Measurements from ENCODE around the gene PDK4. TPM values are rescaled to one million over a fixed set of nuclear protein-coding genes. Genes with fewer than 3 reads are reported as not detected.
A peak's percentile ranks its signal among the peaks of the same experiment; 100 is the strongest.

PDK4 gene
- 2.2 and 8.7 TPM in 2 replicates for total RNA-seq

DNA sequence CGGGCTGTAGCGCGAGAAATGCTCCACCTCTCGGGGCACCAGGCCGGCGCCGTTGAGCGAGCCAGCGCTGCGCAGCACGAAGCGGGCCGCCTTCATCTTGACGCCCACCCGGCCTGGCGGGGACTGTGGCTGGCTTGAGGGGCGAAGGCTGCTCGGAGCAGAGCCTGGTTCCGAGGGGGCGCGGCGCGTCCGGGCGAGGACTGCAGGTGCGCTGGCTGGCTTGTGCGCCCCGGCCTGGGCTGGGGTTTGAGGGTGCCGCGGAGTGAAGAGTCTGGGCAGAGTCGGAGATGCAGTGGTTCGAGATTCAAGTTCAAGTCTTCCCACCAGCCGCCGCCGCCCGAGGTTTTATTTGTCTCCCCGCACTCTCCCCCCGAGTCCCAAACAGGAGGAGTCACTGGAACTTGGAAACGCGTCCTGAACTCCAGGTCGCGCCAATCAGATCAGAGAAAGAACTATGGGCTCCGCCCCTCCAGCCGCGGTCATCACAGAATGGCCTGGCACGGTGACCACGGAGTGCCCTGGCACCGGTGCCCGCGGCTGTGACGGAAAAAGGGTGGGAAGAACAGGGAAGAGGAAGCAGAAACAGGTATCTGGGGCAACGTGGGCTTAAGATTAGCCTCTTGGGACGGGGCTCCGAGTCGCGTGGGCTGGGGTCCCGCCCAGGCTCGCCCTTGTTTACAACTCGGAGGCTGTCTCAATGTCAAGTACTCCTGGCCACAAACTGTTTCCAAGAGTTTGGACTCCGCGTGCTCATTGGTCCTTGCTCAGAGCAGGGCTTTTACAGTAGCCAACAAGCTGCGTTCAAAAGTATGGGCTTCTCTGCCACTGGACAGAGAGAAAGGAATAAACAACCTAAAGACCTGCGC is at the start of gene PDK4:
TSS of gene PDK4 (minus strand) at position 319 of the 866 bp plus-strand sequence. CDS start at position 96, 223 bp downstream.
- DNase-seq (ENCODE audit: extremely low read depth, low read depth, low spot score), result peak; percentile 50

DNA sequence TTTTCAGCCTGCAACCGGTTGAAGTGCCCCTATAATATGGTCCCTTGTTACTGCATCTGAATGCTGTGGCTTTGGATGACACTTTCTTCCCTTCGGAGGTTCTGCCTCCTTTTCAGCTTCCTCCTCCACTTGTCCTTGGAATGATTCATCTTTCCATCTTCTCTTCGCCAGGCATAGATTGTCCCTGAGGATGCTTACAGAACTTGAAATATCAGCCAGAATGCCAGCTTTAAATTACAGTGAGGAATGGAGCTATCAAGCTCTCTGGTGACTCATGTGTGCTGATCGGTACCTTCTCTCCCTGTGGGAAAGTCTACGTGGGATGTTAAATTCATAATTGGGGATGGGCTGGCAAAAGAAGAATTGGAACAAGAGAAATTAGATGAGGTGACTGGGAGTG is 45.9 kb upstream of the PDK4 start:
- no peak for DNase-seq (ENCODE audit: extremely low read depth, low read depth, low spot score)

DNA sequence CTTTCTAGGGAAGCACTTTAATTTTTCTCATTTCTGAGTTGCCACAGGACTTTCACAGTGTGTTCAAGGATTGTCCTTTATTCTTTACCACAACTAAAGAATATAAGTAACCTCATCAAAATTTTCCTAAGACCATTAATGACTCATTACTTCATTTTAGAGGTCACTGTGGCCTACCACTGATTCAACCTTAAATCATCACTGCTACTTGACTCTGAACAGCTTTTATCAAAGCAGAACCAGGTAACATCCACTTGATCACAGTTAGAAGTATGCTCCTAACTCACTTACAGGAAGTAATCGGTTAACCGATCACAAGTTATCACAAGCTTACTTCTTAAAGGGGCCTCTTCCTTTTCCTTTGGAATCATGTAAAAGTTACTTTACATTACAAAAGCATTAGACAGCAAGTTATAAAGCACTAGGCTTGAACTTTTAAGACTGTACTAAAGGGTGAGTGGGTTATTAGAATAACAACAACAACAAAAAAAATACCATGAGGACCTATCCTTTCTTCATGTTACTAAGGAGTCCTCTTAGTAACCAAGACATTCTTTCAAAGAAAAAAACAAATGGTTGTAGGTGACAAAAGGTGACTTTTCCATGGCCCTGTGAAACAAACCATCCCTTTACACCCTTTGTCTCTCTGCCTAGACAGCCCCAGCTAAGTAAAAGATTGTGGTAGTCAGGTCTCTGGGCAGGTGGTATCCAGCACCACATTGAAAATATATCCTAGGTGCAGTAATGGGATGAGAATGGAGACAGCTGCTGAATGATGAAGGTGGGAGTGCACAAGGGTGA is 40.0 kb upstream of the PDK4 start:
- DNase-seq (ENCODE audit: extremely low read depth, low read depth, low spot score), result no peak

DNA sequence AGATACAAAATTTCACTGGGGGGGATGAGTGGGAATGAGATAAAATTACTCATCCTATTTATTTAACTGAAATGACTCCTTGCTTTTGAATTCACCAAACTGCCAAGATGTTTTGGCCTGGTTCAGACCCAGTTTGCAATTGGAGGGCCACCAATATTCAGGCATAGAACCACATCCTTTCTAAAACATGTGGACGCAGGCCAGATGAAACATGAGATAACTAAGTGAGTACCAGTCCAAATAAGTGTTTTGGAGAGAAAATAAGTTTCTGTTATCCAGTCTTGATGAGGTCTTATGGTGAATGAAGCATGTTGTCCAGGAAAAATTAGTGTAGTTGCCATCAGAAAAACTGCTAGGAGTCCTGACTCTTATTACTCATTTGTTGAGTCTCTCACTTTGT is 36.3 kb upstream of the PDK4 start:
- no peak for DNase-seq (ENCODE audit: extremely low read depth, low read depth, low spot score)

DNA sequence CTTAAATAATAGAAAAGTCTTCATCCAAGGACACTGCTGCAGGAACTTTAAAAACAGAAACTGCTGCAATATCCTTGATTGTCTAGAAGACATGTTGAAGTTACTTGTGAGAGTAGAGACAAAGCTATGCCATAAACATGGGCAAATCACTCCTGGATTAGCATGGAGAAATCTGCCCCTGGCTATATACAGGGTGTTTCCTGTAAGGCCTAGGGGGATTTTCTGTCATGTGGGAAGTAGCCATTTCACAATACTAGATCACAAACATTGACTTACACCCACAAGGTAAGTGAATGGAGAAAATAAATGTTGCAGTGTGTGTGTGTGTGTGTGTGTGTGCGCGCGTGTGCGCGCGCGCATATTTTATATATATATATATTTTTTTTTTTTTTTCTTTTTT is 35.2 kb upstream of the PDK4 start:
- DNase-seq (ENCODE audit: extremely low read depth, low read depth, low spot score), result no peak

DNA sequence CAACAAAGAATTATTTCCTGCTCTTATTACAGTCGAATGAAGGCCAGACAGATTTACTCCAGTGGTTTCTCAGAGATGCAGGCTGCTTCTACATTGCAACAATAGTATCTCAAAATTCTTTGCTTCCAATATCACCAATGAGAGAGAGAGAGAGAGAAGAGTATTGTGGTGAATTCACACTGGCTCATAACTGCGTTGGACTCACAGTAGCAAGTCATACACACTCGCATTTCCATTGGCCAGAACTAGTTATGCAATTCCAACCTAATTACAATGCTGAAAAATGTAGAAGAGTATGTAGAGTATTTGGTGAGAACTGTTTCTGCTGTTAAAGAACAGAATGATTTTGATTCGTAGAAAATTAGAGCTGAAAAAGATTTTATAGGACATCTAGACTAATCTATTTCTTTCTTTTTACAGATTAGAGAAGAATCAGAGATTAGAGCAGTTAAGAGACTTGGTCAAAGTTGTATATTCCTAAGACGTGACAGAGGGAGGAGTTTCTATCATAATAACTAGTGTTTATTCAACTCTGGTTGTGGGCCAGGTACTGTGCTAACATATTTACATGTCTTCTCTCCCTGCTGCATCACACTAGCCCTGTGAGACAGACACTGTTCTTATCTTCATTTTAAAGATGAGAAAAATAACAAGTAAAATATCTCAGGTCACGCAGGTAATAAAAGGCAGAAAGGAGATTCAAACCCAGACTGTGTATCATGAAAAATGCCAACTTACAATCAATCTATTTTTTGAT is 34.6 kb upstream of the PDK4 start:
- no peak for DNase-seq (ENCODE audit: extremely low read depth, low read depth, low spot score)

DNA sequence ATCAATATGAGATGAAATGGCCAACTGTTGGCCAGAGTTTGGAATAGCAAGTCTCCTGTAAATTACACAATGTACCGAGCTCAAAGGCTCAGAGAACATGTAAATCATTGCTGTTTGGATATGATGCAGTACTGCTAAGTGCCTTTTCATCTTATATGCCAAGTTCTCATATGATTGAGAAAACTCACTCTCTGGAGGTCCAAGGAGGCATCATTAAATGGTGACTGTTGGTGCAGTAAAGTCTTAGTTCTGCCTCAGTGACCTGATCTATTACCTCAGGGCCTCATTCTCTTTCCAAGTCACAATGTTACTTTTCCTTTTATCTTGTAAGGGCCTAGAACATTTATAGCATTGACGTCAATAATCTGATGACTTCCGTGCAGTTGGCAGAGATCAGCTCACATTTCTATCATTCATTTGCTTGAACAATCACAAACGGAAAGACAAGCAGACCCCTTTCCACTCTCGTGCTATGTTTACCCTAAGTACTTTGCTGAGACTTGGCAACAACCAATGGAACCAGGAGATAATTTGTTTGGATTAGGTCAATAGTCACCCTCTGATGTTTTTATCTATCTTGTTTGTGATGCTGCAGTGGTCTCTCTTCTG is 32.6 kb upstream of the PDK4 start:
- DNase-seq (ENCODE audit: extremely low read depth, low read depth, low spot score), result no peak

DNA sequence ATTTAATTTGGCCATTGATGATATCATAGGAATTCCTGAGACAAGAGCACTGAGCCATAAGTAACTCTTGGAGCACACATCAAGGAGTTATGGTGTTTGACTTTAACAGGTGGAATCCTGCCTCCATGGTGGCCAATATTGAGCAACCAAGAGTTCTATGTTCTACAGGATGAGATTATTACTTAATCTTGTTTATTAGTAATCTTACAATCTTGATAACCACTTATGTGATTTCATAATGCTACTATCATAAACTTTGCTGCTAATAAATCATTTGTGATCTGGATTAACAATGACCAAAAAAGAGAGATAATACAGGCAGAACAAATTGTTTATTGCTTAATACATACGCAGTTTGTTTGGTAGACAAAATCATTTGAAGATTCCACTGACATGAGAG is 27.5 kb upstream of the PDK4 start:
- no peak for DNase-seq (ENCODE audit: extremely low read depth, low read depth, low spot score)

DNA sequence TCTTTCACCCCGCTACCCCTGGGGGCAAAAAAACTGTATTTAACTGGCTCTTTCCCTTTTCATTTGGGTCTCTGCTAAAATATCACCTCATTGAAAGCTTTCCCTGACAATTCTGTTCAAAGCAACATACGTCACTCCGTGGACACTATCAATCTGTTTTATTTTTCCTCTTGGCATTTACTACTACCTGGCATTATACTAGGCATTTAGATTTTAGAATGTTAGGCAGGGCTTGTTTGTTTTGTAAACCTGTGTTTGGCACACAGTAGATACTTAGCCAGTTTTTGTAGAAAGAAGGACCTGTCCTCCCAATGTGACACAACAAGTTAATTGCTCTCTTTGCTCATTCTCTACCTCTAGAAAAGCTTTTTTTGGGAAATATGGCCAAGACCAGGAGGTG is 26.5 kb upstream of the PDK4 start:
- no peak for DNase-seq (ENCODE audit: extremely low read depth, low read depth, low spot score)

DNA sequence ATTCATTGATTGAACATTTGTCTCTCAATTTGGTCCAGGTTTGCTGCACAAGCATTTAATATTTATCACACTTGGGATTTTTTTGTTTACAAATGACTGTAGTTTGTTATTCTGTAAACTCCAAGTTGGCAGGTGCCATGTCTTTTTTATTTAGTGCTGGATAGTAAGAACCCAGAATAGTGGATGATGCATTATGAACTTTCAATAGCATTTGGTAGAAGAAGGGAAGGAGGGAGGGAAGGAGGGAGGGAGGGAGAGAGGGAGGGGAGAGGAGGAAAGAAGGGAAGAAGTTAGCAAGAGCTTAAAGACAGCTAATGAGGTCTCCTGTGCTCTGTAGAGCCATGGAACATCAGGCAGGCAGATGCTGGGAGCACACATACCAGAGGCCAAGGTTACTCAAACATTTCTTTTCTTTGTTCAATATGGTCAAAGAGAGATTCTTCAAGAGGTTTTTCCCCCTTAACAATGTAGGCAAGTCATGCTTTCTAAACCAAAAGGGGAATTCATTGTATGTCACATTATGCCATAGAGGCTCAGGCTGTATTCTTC is 25.8 kb upstream of the PDK4 start:
- DNase-seq (ENCODE audit: extremely low read depth, low read depth, low spot score), result no peak

DNA sequence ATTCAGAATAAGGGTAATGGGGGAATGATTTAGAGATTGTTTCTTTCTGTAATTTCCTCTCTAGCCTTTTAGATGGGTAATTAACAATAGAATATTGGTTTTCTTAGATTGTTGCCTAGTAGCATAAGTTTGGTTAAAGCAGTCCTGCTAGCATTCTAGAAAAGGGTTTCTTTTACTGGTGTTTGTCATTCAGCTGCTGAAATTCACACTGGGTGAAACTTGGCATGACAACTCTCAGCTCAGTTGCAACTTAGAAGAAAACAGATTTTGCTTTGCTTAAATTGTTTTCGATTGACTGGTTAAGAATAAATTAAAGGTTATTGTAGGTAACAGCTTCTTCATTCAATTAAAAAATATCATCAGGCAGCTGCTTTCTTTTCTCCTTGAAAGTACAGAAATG is 25.1 kb upstream of the PDK4 start:
- no peak for DNase-seq (ENCODE audit: extremely low read depth, low read depth, low spot score)

DNA sequence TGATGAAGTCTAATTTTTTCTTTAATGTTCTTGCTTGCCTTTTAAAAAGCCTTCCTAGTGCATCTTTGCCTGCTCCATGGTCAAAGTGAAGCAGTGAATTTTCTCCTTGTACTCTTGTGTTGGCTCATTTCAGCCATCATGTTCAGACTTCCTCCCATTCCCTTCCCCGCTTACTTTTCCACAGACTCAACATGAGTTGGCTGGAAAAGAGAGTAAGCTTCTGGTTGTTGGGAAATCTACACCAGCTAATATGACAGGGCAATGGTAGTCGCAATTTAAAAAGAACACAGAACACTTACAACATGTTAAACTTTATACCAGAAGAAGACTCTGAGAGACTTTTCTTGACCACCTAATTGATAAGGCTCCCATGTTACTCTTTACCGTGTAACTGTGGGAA is 24.3 kb upstream of the PDK4 start:
- no peak for DNase-seq (ENCODE audit: extremely low read depth, low read depth, low spot score)

DNA sequence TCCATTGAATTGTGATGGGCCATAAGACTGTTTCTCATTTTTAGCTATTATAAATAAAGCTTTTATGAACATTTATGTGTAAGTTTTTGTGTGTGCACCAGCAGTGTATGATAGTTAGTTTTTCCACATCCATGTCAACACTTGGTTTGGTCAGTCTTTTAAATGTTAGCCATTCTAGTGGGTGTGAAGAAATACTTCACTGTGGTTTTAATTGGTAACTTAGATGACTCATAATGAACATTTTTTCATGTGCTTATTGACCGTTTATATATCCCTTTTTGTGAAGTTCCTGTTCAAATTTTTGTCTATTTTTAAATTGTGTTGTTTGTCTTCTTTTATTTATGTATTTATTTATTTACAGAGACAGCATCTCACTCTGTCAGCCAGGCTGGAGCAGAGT is 23.6 kb upstream of the PDK4 start:
- DNase-seq (ENCODE audit: extremely low read depth, low read depth, low spot score), result no peak

DNA sequence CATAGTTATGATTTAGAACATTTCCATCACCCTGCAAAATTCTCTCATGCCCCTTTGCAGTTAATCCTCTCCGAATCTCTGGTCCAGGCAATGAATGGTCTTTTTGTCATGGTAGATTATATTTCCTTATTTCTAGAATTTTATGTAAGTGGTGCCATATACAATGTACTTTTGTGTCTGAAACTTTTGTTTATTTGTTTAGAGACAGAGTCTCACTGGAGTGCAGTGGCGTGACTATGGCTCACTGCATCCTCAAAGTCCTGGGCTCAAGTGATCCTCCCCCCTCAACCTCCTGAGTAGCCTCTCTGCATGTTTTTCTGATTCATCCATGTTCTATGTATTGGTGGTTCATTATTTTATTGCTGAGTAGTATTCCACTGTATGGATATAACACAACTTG is 23.2 kb upstream of the PDK4 start:
- DNase-seq (ENCODE audit: extremely low read depth, low read depth, low spot score), result no peak

DNA sequence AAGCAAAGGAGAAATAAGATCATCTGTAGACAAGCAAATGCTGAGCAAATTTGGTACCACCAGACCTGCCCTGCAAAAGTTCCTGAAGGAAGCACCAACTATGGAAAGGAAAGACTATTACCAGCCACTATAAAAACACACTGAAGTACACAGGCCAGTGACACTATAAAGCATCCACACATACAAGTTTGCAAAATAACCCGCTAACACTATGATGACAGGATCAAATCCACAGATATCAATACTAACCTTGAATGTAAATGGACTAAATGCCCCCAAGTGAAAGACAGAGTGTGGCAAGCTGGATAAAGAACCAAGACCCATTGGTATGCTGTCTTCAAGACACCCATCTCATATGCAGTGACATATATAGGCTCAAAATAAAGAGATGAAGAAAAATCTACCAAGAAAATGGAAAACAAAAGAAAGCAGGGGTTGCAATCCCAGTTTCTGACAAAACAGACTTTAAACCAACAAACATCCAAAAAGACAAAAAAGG is 18.2 kb upstream of the PDK4 start:
- DNase-seq (ENCODE audit: extremely low read depth, low read depth, low spot score), result no peak

DNA sequence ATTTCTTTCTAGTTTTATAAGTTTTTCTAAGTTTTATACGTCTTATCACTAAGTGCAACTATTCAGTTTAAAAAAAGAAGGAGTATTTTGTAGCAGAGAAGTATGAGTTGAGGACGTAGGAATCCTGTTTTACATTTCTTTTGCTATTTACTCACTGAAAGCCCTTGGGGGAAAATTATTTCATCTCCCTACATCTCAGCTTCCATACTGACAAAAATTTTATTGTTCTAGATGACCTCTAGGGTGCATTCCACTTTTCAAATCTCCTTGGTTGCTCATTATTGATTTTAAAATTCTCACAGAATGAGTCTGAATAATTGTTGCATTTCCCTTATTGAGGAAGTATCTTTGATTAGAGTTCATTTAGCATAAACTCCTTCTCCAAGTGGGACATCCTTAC is 14.9 kb upstream of the PDK4 start:
- DNase-seq (ENCODE audit: extremely low read depth, low read depth, low spot score), result no peak

DNA sequence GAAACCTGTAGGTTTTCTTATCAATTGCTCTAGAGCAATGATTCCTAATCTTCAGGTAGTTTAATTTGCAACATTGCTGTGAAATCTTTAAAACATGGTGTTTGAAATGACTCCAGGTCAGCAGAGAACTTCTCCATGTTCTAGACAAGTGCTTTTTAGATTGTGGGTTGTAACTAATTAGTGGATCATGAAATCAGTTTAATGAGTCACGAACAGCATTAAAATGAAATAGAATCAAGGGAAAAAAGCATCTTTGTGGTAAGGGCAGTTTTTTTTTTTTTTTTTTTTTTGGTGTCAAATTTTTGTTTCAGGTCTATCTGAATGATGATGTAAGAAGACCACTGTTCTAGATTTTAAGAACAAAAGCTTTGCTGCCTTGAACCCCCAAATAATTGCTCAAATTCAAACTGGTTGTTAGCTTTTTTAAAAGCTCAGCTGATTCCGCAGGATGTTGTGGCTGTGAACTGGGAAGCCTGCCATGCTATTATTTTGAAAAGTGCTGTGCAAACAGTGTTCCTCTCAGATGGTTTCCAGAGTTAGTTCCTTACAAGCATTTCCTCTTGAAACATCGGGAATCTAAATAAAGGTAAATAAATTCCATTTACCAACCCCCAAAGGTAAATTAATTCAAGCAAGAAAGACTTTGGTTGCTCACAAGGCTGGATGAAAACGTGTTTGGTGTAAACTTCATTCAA is 13.1 kb upstream of the PDK4 start:
- peak; percentile 68 for DNase-seq (ENCODE audit: extremely low read depth, low read depth, low spot score)

DNA sequence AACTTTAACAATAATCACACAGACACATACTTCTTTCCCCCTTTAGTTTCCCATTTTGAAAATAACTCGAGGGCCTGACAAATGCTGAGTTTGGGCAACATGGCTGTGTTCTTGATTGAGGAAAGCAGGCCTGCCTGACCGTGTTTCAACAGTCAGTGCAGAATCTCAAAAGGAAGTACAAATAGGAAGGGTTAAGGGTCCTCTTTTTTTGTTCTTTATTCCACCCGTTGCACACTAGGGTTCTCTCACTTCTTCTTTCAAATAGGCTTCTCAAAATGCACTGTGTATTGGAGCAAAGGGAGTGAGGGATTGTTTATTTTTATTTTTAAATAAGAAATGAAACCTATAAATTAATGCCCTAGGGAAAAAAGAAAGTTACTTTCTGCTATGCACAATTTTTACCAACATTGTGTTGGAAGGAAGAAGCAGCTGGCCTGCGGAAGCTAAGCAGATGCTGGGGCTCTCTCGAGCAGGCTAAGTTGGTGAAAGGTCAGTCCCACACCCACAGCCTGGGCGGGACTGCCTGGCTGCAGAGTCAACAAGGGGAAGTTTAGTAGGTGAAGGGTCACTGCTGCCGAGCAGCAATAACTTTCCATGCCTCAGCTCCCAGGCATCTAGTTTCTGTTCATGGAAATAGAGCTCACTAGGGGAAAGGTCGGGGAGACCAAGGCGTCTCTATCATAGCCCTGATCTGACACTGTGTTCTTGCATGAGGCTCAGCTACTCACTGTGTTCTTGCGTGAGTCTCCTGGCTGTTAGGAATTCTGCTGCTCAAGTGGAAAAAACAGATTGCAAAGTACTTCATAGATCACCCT is 12.2 kb upstream of the PDK4 start:
- peak; percentile 88 for DNase-seq (ENCODE audit: extremely low read depth, low read depth, low spot score)

DNA sequence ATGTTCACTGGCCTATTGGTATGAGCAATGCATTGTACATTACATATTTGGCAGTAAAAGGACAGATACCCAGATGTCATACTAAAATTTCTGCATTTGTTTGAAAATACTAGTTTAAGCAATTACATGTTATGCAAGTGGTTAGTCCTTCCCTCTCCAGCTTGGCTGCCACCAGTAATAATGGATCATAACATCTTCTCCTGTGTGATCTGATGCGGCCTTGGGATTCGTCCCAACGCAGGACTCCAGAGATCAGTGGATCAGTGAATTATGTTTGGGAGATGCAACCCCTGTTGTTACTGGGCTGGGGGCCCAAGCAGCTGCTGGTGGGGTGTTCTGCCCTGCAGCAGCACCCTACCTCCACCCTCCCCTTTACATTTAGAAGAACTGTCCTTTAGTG is 11.2 kb upstream of the PDK4 start:
- DNase-seq (ENCODE audit: extremely low read depth, low read depth, low spot score), result no peak

Measured in glomerular endothelial cell (primary cell).